NCI-H774 (cell line): ENCODE measurements around the gene PRAMEF20.
"Not testable (repeated sequence)": the region's sequence is repeated elsewhere in the genome, so short reads cannot be mapped to it uniquely, and the experiment has no call there.

ENCODE experiments used
- DNase-seq: peaks from one replicate; lab custom pipeline; 2025; lab: John Stamatoyannopoulos, UW

PRAMEF20 gene

DNA sequence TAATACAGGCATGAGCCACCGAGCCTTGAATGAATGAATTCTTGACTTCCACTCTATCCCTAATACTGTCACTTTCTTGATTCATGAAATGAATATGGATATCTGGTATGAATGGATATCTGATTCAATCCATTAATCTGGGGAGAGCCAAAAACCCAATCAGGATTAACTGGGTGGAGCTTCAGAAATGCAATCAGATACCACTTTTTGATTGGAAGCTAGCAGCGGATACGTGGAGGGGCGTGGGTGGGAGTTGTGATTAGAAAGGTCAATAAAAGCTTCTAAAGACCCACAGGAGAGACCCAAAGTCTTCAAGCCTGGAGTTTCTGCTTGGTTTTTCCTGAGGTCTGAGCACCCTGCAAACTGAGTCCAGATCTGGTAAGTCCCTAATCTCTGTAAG, at the start of gene PRAMEF20:
PRAMEF20 (plus strand) TSS at position 301 of the 400 bp plus-strand sequence. CDS start 5,905 bp downstream, outside the sequence.
- DNase-seq, result not testable (repeated sequence)

DNA sequence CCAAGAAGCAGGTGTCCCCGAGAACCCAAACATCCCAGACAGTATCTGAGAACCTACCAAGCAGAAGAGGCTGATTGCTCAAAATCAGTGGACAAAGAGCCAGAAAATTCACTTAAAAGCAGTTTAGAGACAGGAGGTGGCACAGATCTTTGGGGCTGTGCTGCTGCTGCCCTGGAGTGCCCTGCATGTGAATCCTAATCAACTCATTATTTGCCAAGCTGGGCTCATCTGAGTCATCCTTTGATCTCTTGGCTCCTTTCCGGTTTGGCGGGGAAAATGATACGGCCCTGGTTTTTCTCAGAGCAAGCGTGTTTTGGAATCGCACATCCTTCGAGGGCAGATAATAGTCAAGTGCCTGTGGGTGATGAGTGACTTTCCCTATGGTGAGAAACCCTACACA, 47.9 kb upstream of the PRAMEF20 start:
- not testable (repeated sequence) for DNase-seq

- not testable (repeated sequence) for DNase-seq
Observed at GRCh38 chr1:13364928-13365327, 45.3 kb upstream of the PRAMEF20 start.

GRCh38 chr1:13366536-13366935, 43.7 kb upstream of the PRAMEF20 start:
- not testable (repeated sequence) for DNase-seq

- DNase-seq, result not testable (repeated sequence)
Observed at GRCh38 chr1:13368544-13368943, 41.7 kb upstream of the PRAMEF20 start.

- not testable (repeated sequence) for DNase-seq
Observed at GRCh38 chr1:13378983-13379382, 31.3 kb upstream of the PRAMEF20 start.

- DNase-seq, result not testable (repeated sequence)
Observed at GRCh38 chr1:13380380-13380779, 29.9 kb upstream of the PRAMEF20 start.

GRCh38 chr1:13389332-13389731, 20.9 kb upstream of the PRAMEF20 start, which contains the start of gene PRAMEF17:
PRAMEF17 (plus strand) TSS chr1:13389632; CDS start chr1:13389658, 26 bp downstream.
- not testable (repeated sequence) for DNase-seq

- DNase-seq, result not testable (repeated sequence)
Observed at GRCh38 chr1:13393004-13393403, 17.2 kb upstream of the PRAMEF20 start.

DNA sequence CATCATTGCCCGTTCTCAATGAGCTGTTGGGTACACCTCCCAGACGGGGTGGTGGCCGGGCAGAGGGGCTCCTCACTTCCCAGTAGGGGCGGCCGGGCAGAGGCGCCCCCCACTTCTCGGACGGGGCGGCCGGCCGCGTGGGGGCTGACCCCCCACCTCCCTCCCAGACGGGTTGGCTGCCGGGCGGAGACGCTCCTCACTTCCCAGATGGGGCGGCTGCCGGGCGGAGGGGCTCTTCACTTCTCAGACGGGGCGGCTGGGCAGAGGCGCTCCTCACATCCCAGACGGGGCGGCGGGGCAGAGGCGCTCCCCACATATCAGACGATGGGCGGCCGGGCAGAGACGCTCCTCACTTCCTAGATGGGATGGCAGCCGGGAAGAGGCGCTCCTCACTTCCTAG, 15.5 kb upstream of the PRAMEF20 start:
- DNase-seq, result not testable (repeated sequence)

- DNase-seq, result not testable (repeated sequence)
Observed at GRCh38 chr1:13395311-13395710, 14.9 kb upstream of the PRAMEF20 start.

DNA sequence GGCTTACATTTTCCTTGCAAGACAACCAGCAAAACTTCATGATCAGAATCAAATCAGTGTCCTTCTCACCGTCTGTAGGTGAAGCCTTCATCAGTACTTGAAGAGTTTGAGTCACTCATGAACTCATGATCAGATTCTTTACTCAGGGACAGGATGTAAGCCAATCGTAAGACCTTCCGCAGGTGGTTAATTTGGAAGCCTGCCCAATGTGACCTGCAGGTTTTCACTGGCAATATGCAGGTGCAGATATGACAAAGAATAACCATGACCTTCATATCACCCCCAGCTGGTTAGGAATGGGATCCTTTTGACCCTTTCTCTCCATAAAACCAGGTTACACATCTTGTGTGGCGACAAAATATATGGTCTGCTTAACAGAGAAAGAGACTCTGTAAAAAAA, 2.4 kb upstream of the PRAMEF20 start:
- no peak for DNase-seq

DNA sequence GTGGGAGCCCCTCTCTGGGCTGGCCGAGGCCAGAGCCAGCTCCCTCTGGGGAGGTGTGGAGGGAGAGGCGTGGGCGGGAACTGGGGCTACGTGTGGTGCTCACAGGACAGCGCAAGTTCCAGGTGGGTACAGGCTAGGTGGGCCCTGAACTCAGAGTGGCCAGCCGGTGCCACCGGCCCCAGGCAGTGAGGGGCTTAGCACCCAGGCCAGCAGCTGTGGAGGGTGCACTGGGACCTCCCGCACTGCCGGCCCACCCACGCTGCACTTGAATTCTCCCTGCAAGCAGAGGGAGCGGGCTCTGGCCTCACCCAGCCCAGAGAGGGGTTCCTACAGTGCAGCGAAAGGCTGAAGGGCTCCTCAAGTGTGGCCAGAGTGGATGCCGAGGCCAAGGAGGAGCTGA, 20.2 kb downstream of the PRAMEF20 start:
- DNase-seq, result no peak

GRCh38 chr1:13432251-13432650, 22.0 kb downstream of the PRAMEF20 start:
- no peak for DNase-seq

DNA sequence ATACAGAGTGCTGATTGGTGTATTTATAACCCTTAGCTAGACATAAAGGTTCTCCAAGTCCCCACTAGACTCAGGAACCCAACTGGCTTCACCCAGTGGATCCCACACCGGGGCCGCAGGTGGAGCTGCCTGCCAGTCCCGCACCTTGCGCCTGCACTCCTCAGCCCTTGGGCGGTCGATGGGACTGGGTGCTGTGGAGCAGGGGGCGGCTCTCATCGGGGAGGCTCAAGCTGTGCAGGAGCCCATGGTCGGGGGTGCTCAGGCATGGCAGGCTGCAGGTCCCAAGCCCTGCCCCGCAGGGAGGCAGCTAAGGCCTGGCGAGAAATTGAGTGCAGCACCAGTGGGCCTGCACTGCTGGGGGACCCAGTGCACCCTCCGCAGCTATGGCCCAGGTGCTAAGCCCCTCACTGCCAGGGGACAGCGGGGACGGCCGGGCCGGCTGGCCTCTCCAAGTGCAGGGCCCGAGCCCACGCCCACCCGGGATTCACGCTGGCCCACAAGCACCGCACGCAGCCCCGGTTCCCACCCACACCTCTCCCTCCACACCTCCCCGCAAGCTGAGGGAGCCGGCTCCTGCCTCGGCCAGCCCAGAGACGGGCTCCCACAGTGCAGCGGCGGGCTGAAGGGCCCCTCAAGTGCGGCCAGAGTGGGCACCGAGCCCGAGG, 23.6 kb downstream of the PRAMEF20 start:
- not testable (repeated sequence) for DNase-seq

DNA sequence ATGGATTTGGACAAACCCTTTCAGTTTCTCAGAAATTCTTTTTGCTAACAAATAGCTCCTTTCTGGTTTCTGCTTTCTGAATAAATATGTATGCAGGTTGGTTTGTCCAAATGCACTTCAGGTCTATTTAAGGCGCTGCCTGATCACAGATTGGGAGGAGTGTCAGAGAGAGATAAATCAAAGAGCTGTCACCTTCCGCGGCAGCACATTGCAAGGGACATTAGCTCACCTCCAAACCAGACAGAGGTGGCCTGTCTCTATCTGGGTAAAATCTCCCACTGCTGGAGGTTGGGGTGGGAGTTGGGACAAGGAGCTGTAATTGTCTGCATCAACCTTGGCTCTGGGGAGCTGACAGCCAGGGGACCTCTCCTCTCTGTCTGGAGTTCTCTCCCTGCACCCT, 25.2 kb downstream of the PRAMEF20 start:
- DNase-seq, result no peak

DNA sequence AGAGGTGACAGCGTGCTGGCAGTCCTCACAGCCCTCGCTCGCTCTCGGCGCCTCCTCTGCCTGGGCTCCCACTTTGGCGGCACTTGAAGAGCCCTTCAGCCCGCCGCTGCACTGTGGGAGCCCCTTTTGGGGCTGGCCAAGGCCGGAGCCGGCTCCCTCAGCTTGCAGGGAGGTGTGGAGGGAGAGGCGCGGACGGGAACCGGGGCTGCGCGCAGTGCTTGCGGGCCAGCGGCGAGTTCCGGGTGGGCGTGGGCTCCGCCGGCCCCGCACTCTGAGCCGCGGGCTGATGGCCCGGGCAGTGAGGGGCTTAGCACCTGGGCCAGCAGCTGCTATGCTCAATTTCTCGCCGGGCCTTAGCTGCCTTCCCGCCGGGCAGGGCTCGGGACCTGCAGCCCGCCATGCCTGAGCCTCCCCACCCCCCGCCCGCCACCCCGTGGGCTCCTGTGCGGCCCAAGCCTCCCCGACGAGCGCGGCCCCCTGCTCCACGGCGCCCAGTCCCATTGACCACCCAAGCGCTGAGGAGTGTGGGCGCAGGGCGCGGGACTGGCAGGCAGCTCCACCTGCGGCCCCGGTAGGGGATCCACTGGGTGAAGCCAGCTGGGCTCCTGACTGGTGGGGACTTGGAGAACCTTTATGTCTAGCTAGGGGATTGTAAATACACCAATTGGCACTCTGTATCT, 29.0 kb downstream of the PRAMEF20 start:
- DNase-seq, result not testable (repeated sequence)

DNA sequence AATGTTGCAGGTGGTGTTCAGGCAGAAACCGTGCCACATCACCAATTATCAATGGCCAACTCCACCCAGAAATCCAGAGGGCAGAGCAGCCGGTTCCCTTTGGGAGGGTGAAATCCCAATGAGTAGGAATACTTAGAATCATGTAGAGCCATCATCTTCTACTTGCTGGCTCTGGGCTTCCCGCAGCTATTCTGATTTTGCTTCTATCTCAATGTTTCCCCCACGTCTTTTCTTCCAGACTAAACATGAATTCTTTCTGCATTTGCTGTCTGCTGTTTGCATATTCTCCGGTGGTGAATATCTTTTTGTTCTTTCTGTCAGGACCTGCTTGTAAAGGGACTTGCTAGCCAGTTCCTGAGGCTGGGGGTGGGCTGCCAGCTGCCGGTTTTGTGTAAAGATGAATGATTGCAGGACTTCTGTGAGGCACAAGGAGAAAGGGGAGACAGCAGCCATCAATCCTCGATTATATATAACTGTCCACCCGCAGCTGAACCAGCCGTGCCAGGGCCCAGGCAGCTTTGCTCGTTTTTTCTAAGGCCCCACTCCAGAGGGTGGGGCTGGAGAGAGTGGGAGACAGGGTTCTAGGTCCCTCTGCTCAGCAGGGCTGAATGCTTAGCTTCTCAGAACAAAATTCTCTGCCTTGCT, 33.2 kb downstream of the PRAMEF20 start:
- DNase-seq, result no peak

GRCh38 chr1:13450204-13450603, 40.0 kb downstream of the PRAMEF20 start:
- no peak for DNase-seq

DNA sequence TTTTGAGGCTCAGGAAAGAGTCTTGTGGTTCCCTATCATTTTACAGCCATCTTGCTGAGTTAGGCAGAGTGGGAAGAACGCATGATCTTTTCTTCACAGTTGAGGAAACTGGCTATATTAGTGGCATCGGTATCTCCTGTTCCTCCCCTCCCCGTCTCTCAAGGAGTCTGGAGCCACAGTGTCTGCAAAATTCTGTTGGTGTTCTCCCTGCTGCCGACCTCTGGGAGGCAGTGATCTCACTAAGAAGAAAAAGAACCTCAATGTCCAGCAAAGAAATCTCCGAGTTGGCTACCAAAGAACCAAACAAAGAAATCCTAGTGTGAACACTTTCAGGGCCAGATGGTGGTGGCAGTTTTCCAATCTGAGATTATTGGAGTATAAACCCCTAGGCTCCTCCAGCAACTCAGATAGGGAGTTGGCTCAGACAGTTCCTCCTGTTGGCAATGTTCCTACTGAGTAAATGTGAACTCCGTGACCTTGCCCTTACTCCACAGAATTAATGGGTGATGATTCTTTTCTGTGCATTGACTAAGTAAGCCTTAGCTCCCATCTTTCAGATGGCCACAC, 41.2 kb downstream of the PRAMEF20 start:
- no peak for DNase-seq

GRCh38 chr1:13456904-13457532, 46.8 kb downstream of the PRAMEF20 start:
- DNase-seq, result no peak

DNA sequence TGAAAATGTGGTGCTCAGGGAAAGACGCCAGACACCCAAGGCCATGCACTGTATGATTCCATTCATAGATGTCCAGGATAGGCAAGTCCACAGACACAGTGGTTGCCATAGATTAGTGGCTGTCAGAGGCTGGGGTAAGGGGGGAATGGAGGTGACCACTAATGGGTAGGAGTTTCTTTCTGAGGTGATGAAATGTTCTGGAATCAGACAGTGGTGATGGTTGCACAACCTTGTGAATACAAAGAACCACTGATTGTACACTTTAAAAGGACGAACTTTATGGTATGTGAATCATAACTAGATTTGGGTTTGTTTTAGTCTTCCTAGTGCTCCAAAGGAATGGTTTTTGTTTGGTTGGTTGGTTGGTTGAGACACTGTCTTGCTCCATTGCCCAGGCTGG, 51.7 kb downstream of the PRAMEF20 start:
- DNase-seq, result no peak
